ENCODE measurements around the gene TFPI. TPM values are rescaled to one million over a fixed set of nuclear protein-coding genes. Genes with fewer than 3 reads are reported as not detected.
"Not testable (repeated sequence)": the region's sequence is repeated elsewhere in the genome, so short reads cannot be mapped to it uniquely, and the experiment has no call there.

TFPI gene
- total and polyA plus RNA-seq, 2 of the 8 experiments (the other 6 are each of a cell fraction or from before 2014, with no cell fraction given), result 2.0 to 7.1 TPM

- H2BK15ac ChIP-seq (ENCODE audit: low read length); H3K4ac ChIP-seq (replicated peaks; ENCODE audit: insufficient read length, low read depth, low read length); H2BK5ac ChIP-seq (ENCODE audit: low read depth, low read length); H4K8ac ChIP-seq (ENCODE audit: extremely low read depth, insufficient read depth, low read length); H3K14ac ChIP-seq (ENCODE audit: insufficient read length); H4K91ac ChIP-seq (replicated peaks; ENCODE audit: insufficient read length, low read length); H3K56ac ChIP-seq (replicated peaks; ENCODE audit: insufficient read length, low read depth, low read length); H4K20me1 ChIP-seq (replicated peaks in 1 of 2; ENCODE audit: control insufficient read depth in 1 of 2, insufficient read depth in 2 of 2, low read length in 2 of 2); H3K27ac ChIP-seq (ENCODE audit: low read depth, low read length); H3K23me2 ChIP-seq (ENCODE audit: low read depth, low read length); H2AK5ac ChIP-seq (ENCODE audit: low read depth, low read length); H2BK20ac ChIP-seq (ENCODE audit: low read length); POLR2A ChIA-PET (ENCODE audit: partially characterized antibody); CTCF ChIA-PET (ENCODE audit: partially characterized antibody); DNase-seq (ENCODE audit: low read depth in 1 of 2, low spot score in 2 of 2); H3K79me1 ChIP-seq (ENCODE audit: low read depth, low read length); H3K9ac ChIP-seq (replicated peaks in 1 of 4; ENCODE audit: extremely low read depth in 1 of 4, low read depth in 3 of 4, low read length in 3 of 4); H3K4me1 ChIP-seq (replicated peaks in 1 of 4; ENCODE audit: control insufficient read depth in 3 of 4, insufficient read depth in 4 of 4, low read length in 3 of 4); H3K18ac ChIP-seq (ENCODE audit: extremely low read depth, low read length); FAIRE-seq; H4K5ac ChIP-seq (ENCODE audit: insufficient read length, low read depth, low read length); H2AFZ ChIP-seq (ENCODE audit: low read length); H3K36me3 ChIP-seq (ENCODE audit: control insufficient read depth in 2 of 4, insufficient read depth in 4 of 4, low read length in 3 of 4); H3K9me3 ChIP-seq (ENCODE audit: insufficient read depth in 2 of 2, low read depth in 1 of 2, low read length in 1 of 2); H3K23ac ChIP-seq (ENCODE audit: insufficient read length); H3K27me3 ChIP-seq (replicated peaks in 1 of 4; ENCODE audit: control insufficient read depth in 3 of 4, extremely low read depth in 1 of 4, insufficient read depth in 3 of 4, low read length in 3 of 4); H2BK120ac ChIP-seq (replicated peaks; ENCODE audit: low read depth, low read length); H2BK12ac ChIP-seq (ENCODE audit: low read depth, low read length): not testable (repeated sequence)
- Histone ChIP-seq H3K79me2 (ENCODE audit: control insufficient read depth in 1 of 2, insufficient read depth in 2 of 2, low read length in 2 of 2) (peaks cover 0 to 27% of the 10 kb centered on the region in 2 experiments; a peak in 3 of 4 replicates), H3K4me2 (ENCODE audit: insufficient read depth in 1 of 2, low read depth in 2 of 2, low read length in 2 of 2) (peak overlapping the region in 1 of 2 experiments; percentile 53; a peak in 3 of 4 replicates), H3K4me3 (ENCODE audit: extremely low read depth in 1 of 4, insufficient read depth in 2 of 4, low read depth in 3 of 4, low read length in 4 of 4) (peak overlapping the region; percentile 27 to 61 (median 42); a peak in 6 of 8 replicates)
- WGBS, 2 experiments (ENCODE audit: extremely low coverage in 1 of 2, insufficient coverage in 1 of 2, insufficient read length in 1 of 2, insufficient replicate concordance in 2 of 2, low coverage in 1 of 2, low lambda C conversion rate in 2 of 2, missing lambda C conversion rate in 1 of 2), result 49% methylated on average over 9 of the region's 11 CpGs; no CpG with 5 or more reads in 1 of the 2 experiments
- TF ChIP-seq TAF1 (IDR thresholded peaks at IDR 0.05; ENCODE audit: low read depth, low read length), result 0 out of 2 replicates have a peak, but pooled peaks have one; percentile 10
Observed at GRCh38 chr2:187565618-187566017, 11.4 kb upstream of the TFPI start.

- H4K8ac ChIP-seq (ENCODE audit: extremely low read depth, insufficient read depth, low read length); H3K27ac ChIP-seq (ENCODE audit: low read depth, low read length); H2AFZ ChIP-seq (ENCODE audit: low read length); H3K14ac ChIP-seq (ENCODE audit: insufficient read length); H2BK15ac ChIP-seq (ENCODE audit: low read length); H2BK20ac ChIP-seq (ENCODE audit: low read length); H2BK5ac ChIP-seq (ENCODE audit: low read depth, low read length); H4K5ac ChIP-seq (ENCODE audit: insufficient read length, low read depth, low read length); H2AK5ac ChIP-seq (ENCODE audit: low read depth, low read length); H3K27me3 ChIP-seq (replicated peaks in 1 of 4; ENCODE audit: control insufficient read depth in 3 of 4, extremely low read depth in 1 of 4, insufficient read depth in 3 of 4, low read length in 3 of 4); CTCF ChIA-PET (ENCODE audit: partially characterized antibody); H3K9ac ChIP-seq (replicated peaks in 1 of 4; ENCODE audit: extremely low read depth in 1 of 4, low read depth in 3 of 4, low read length in 3 of 4); POLR2A ChIA-PET (ENCODE audit: partially characterized antibody); H3K4me1 ChIP-seq (replicated peaks in 1 of 4; ENCODE audit: control insufficient read depth in 3 of 4, insufficient read depth in 4 of 4, low read length in 3 of 4); H3K79me2 ChIP-seq (ENCODE audit: control insufficient read depth in 1 of 2, insufficient read depth in 2 of 2, low read length in 2 of 2); FAIRE-seq; H4K20me1 ChIP-seq (replicated peaks in 1 of 2; ENCODE audit: control insufficient read depth in 1 of 2, insufficient read depth in 2 of 2, low read length in 2 of 2); H3K23me2 ChIP-seq (ENCODE audit: low read depth, low read length); H3K4ac ChIP-seq (replicated peaks; ENCODE audit: insufficient read length, low read depth, low read length); H3K18ac ChIP-seq (ENCODE audit: extremely low read depth, low read length); H3K4me3 ChIP-seq (ENCODE audit: extremely low read depth in 1 of 4, insufficient read depth in 2 of 4, low read depth in 3 of 4, low read length in 4 of 4); DNase-seq (ENCODE audit: low read depth in 1 of 2, low spot score in 2 of 2); H2BK12ac ChIP-seq (ENCODE audit: low read depth, low read length); H3K4me2 ChIP-seq (ENCODE audit: insufficient read depth in 1 of 2, low read depth in 2 of 2, low read length in 2 of 2); H3K56ac ChIP-seq (replicated peaks; ENCODE audit: insufficient read length, low read depth, low read length); H4K91ac ChIP-seq (replicated peaks; ENCODE audit: insufficient read length, low read length); H3K23ac ChIP-seq (ENCODE audit: insufficient read length); H2BK120ac ChIP-seq (replicated peaks; ENCODE audit: low read depth, low read length); H3K79me1 ChIP-seq (ENCODE audit: low read depth, low read length): not testable (repeated sequence)
- peaks cover 0 to 12% (median under 1%) of the 10 kb centered on the region in 4 experiments; a peak in 3 of 8 replicates for H3K36me3 ChIP-seq (ENCODE audit: control insufficient read depth in 2 of 4, insufficient read depth in 4 of 4, low read length in 3 of 4)
- H3K9me3 ChIP-seq (ENCODE audit: insufficient read depth in 2 of 2, low read depth in 1 of 2, low read length in 1 of 2), result peaks cover 2 to 14% of the 10 kb centered on the region in 2 experiments; a peak in 3 of 4 replicates
- WGBS, 2 experiments (ENCODE audit: extremely low coverage in 1 of 2, insufficient coverage in 1 of 2, insufficient read length in 1 of 2, insufficient replicate concordance in 2 of 2, low coverage in 1 of 2, low lambda C conversion rate in 2 of 2, missing lambda C conversion rate in 1 of 2), result 94% methylated on average over 19 of the region's 31 CpGs; no CpG with 5 or more reads in 1 of the 2 experiments
Observed at GRCh38 chr2:187556493-187556892, 2.3 kb upstream of the TFPI start.
